Keratinocyte (primary cell): ENCODE data around the gene HDDC2.
"Not testable (repeated sequence)": the region's sequence is repeated elsewhere in the genome, so short reads cannot be mapped to it uniquely, and the experiment has no call there.

Experiments
- CTCF ChIP-seq, 3 experiments: IDR thresholded peaks in 1 of 3; conservative IDR thresholded peaks in 1 of 3; optimal IDR thresholded peaks in 1 of 3; 2 replicates in 2 of 3; 3 replicates in 1 of 3; pipeline versions ENCODE3 to v1.5.1; 2011; ENCODE audit warnings: low read length in 3 of 3, mild to moderate bottlenecking in 3 of 3, moderate library complexity in 2 of 3, control low read depth in 1 of 3, inconsistent platforms in 1 of 3; ENCODE audit not compliant: insufficient read depth in 2 of 3; ENCODE audit errors: extremely low read depth in 1 of 3
- EZH2 ChIP-seq: IDR thresholded peaks from one replicate; pipeline ENCODE4 v1.6.1; 2012; ENCODE audit warnings: inconsistent platforms, mild to moderate bottlenecking, low read length, moderate library complexity

- not testable (repeated sequence) for TF ChIP-seq CTCF (optimal IDR thresholded peaks at IDR 0.05 in 1 of 3, IDR thresholded peaks at IDR 0.05 in 1 of 3, conservative IDR thresholded peaks at IDR 0.05 in 1 of 3; ENCODE audit: extremely low read depth in 1 of 3, insufficient read depth in 2 of 3, low read length in 3 of 3); EZH2
Measured at GRCh38 chr6:125280370-125281035, 21.3 kb downstream of the HDDC2 start.
